WTC11 (cell line): ENCODE measurements around the gene CBX5. TPM values are rescaled to one million over a fixed set of nuclear protein-coding genes. Genes with fewer than 3 reads are reported as not detected.

ENCODE experiments used
- ATAC-seq: fragments of 200-7000 bp; cut with Tn5 transposase; 2 replicates; pipeline ENCODE4 v1.10.0; 2021; ENCODE audit warnings: mild to moderate bottlenecking, moderate library complexity
- CTCF ChIA-PET: fragments of 300-600 bp; sonication (Branson Sonifier 250); formaldehyde crosslinking; loops from one replicate; lab custom pipeline; 2021; ENCODE audit warnings: antibody characterized with exemption; lab: Charles Lee
- POLR2A ChIA-PET: fragments of 350-600 bp; sonication (Branson Sonifier 250); formaldehyde crosslinking; loops from one replicate; lab custom pipeline; 2021; ENCODE audit warnings: antibody characterized with exemption; lab: Charles Lee
- DNase-seq: peaks from one replicate; pipeline ENCODE4 v3.0.0; 2021; ENCODE audit warnings: low spot score
- H3K27ac Mint-ChIP-seq: 2 replicates; pipeline ENCODE4 v1.8.0; 2021; ENCODE audit warnings: mixed read lengths
- H3K27me3 Mint-ChIP-seq: 2 replicates; pipeline ENCODE4 v1.8.0; 2021; ENCODE audit warnings: low read depth, mild to moderate bottlenecking, moderate library complexity, mixed read lengths
- H3K36me3 Mint-ChIP-seq: 2 replicates; pipeline ENCODE4 v1.8.0; 2021; ENCODE audit warnings: mixed read lengths
- H3K4me1 Mint-ChIP-seq: 2 replicates; pipeline ENCODE4 v1.8.0; 2022; ENCODE audit warnings: mixed read lengths
- H3K4me3 Mint-ChIP-seq: 2 replicates; pipeline ENCODE4 v1.8.0; 2021; ENCODE audit warnings: mild to moderate bottlenecking, moderate library complexity, mixed read lengths
- H3K9me3 Mint-ChIP-seq: 2 replicates; pipeline ENCODE4 v1.8.0; 2021; ENCODE audit warnings: mixed read lengths
- AFF4 ChIP-seq: sonication (generic); formaldehyde crosslinking; IDR thresholded peaks from 2 replicates; pipeline ENCODE4 v1.8.1; 2023; ENCODE audit warnings: mild to moderate bottlenecking, missing genetic modification reagents, borderline replicate concordance
- ATF6 ChIP-seq: sonication (generic); formaldehyde crosslinking; IDR thresholded peaks from 2 replicates; pipeline ENCODE4 v1.8.1; 2023; ENCODE audit warnings: mild to moderate bottlenecking, missing genetic modification reagents
- CDX4 ChIP-seq: fragments of 250-450 bp; sonication (Bioruptor Pico); IDR thresholded peaks from 2 replicates; pipeline ENCODE4 v1.9.0; 2021; ENCODE audit warnings: moderate library complexity, mild to moderate bottlenecking, inconsistent platforms, borderline replicate concordance
- EMX1 ChIP-seq: fragments of 250-450 bp; sonication (Bioruptor Pico); IDR thresholded peaks from 2 replicates; pipeline ENCODE4 v1.8.0; 2021; ENCODE audit warnings: mild to moderate bottlenecking
- FOXP1 ChIP-seq: sonication (generic); formaldehyde crosslinking; IDR thresholded peaks from 2 replicates; pipeline ENCODE4 v1.8.0; 2022; ENCODE audit warnings: missing genetic modification reagents, mild to moderate bottlenecking, moderate library complexity, borderline replicate concordance
- MYBL2 ChIP-seq: sonication (generic); formaldehyde crosslinking; IDR thresholded peaks from 2 replicates; pipeline ENCODE4 v1.8.1; 2023; ENCODE audit warnings: mild to moderate bottlenecking, moderate library complexity, missing genetic modification reagents
- NFATC4 ChIP-seq: fragments of 250-450 bp; sonication (Bioruptor Pico); IDR thresholded peaks from 2 replicates; pipeline ENCODE4 v1.9.0; 2021; ENCODE audit warnings: mild to moderate bottlenecking
- PREB ChIP-seq: sonication (generic); formaldehyde crosslinking; IDR thresholded peaks from 2 replicates; pipeline ENCODE4 v1.8.1; 2022; ENCODE audit warnings: mild to moderate bottlenecking, missing genetic modification reagents, moderate library complexity, borderline replicate concordance
- PRRX2 ChIP-seq: fragments of 250-450 bp; sonication (Bioruptor Pico); IDR thresholded peaks from 2 replicates; pipeline ENCODE4 v1.8.0; 2021; ENCODE audit warnings: mild to moderate bottlenecking
- RELA ChIP-seq: sonication (generic); formaldehyde crosslinking; IDR thresholded peaks from 2 replicates; pipeline ENCODE4 v1.8.1; 2022; ENCODE audit warnings: missing genetic modification reagents, mild to moderate bottlenecking, borderline replicate concordance
- TP53 ChIP-seq: sonication (generic); formaldehyde crosslinking; IDR thresholded peaks from 2 replicates; pipeline ENCODE4 v1.8.1; 2023; ENCODE audit warnings: mild to moderate bottlenecking, missing genetic modification reagents
- ZMAT4 ChIP-seq: fragments of 250-450 bp; sonication (Bioruptor Pico); IDR thresholded peaks from 2 replicates; pipeline ENCODE4 v1.9.0; 2021; ENCODE audit warnings: mild to moderate bottlenecking
- ZNF281 ChIP-seq: sonication (generic); formaldehyde crosslinking; IDR thresholded peaks from 2 replicates; pipeline ENCODE4 v1.8.0; 2023; ENCODE audit warnings: mild to moderate bottlenecking, missing genetic modification reagents
- ZNF396 ChIP-seq: fragments of 250-450 bp; sonication (Bioruptor Pico); IDR thresholded peaks from 2 replicates; pipeline ENCODE4 v1.8.0; 2021; ENCODE audit warnings: mild to moderate bottlenecking, moderate library complexity, borderline replicate concordance
- ZNF416 ChIP-seq: fragments of 250-450 bp; sonication (Bioruptor Pico); IDR thresholded peaks from 2 replicates; pipeline ENCODE4 v1.9.0; 2021; ENCODE audit warnings: mild to moderate bottlenecking, inconsistent platforms
- ZNF532 ChIP-seq: fragments of 250-450 bp; sonication (Bioruptor Pico); IDR thresholded peaks from 2 replicates; pipeline ENCODE4 v1.9.0; 2021; ENCODE audit warnings: mild to moderate bottlenecking, borderline replicate concordance
- ZNF671 ChIP-seq: fragments of 250-450 bp; sonication (Bioruptor Pico); IDR thresholded peaks from 2 replicates; pipeline ENCODE4 v1.8.0; 2021; ENCODE audit warnings: mild to moderate bottlenecking
- ZSCAN18 ChIP-seq: fragments of 250-450 bp; sonication (Bioruptor Pico); IDR thresholded peaks from 2 replicates; pipeline ENCODE4 v2.1.2; 2022; ENCODE audit warnings: mild to moderate bottlenecking, moderate library complexity
- total RNA-seq: library from RNA; stranded (reverse); gene quantifications from 3 replicates; pipeline ENCODE4 v1.2.3, GENCODE V29; 2021

The CBX5 gene
- total RNA-seq, 1 experiment from 2014 or later = 182 TPM

- H3K27me3 Mint-ChIP-seq = no peaks in the 10 kb centered on the region
- ChIA-PET CTCF (interaction anchor here (0.6 to 9.8 kb wide), 15 partner anchors 12 to 569 kb away, joined by 3 to 130 read pairs (median 5); partner anchors contain the start of genes COPZ1 and NFE2), POLR2A (interaction anchor here (0.5 to 3.9 kb wide), 12 partner anchors 7 to 70 kb away, joined by 3 to 23 read pairs (median 6); partner anchors contain the start of genes CBX5, COPZ1, HNRNPA1 and NFE2)
- H3K9me3 Mint-ChIP-seq = no peaks in the 10 kb centered on the region
- ATAC-seq (peak; percentile 13), DNase-seq (no peak)
- H3K4me1 Mint-ChIP-seq = peaks cover 28% of the 10 kb centered on the region
- H3K4me3 Mint-ChIP-seq = no peak overlapping the region
- H3K36me3 Mint-ChIP-seq = no peaks in the 10 kb centered on the region; the same call in 1 of the 2 replicates
- peak overlapping the region; percentile 64; the same call in 1 of the 2 replicates for H3K27ac Mint-ChIP-seq
- TF ChIP-seq ZNF396 (CRISPR knock-in tag) (no peak), AFF4 (CRISPR knock-in tag) (no peak), ZNF416 (CRISPR knock-in tag) (peak; percentile 83), ZNF281 (CRISPR knock-in tag) (no peak), MYBL2 (CRISPR knock-in tag) (no peak), NFATC4 (CRISPR knock-in tag) (peak; percentile 94), FOXP1 (CRISPR knock-in tag) (no peak), ZNF671 (CRISPR knock-in tag) (peak; percentile 93), ZMAT4 (CRISPR knock-in tag) (peak; percentile 34), CDX4 (CRISPR knock-in tag) (no peak), EMX1 (CRISPR knock-in tag) (peak; percentile 96), PREB (CRISPR knock-in tag) (no peak), TP53 (CRISPR knock-in tag) (no peak), ZSCAN18 (CRISPR knock-in tag) (no peak; the same call in 1 of the 2 replicates), ATF6 (CRISPR knock-in tag) (no peak), ZNF532 (CRISPR knock-in tag) (peak; percentile 92), PRRX2 (CRISPR knock-in tag) (peak; percentile 93), RELA (CRISPR knock-in tag) (no peak)
Observed at GRCh38 chr12:54287261-54288157, 7.6 kb upstream of the CBX5 start.
